Measurements from ENCODE around the gene FBXW7. TPM values are rescaled to one million over a fixed set of nuclear protein-coding genes. Genes with fewer than 3 reads are reported as not detected.

FBXW7 gene
- total RNA-seq, 2 donors from 2014 or later: 34.5 to 40.5 TPM

DNA sequence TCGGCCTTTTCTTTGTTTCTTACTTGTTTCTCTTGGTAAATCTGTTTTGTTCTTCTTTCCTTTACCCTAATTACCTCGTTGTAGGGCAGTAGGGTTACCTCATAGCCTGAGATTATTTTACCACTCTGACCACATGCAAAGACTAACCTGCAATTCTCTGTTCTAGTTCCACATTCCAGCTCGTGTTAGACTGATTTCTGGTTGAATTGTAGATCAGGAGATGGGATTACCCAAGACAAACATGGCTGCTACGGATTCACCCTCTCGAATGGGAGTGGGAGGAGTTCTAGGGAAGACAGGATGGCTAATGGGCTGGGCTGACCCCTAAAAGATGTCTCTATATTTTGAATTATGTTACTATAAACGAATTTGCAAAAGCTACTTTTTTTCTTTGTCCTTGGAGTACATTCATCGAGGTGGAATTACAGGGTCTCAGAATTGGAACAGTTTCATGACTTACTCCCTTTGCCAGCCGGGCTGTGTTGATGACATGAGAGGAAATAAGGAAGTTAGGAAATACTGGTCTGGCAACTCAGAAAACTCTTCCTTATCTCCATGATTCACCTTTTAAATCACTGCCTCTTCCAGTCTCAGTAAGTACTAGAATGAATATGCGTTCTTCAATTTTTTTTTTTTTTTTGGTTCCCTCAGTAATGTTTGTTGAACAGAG is 36.7 kb upstream of the FBXW7 start:
- TF ChIP-seq, protein P1, sequence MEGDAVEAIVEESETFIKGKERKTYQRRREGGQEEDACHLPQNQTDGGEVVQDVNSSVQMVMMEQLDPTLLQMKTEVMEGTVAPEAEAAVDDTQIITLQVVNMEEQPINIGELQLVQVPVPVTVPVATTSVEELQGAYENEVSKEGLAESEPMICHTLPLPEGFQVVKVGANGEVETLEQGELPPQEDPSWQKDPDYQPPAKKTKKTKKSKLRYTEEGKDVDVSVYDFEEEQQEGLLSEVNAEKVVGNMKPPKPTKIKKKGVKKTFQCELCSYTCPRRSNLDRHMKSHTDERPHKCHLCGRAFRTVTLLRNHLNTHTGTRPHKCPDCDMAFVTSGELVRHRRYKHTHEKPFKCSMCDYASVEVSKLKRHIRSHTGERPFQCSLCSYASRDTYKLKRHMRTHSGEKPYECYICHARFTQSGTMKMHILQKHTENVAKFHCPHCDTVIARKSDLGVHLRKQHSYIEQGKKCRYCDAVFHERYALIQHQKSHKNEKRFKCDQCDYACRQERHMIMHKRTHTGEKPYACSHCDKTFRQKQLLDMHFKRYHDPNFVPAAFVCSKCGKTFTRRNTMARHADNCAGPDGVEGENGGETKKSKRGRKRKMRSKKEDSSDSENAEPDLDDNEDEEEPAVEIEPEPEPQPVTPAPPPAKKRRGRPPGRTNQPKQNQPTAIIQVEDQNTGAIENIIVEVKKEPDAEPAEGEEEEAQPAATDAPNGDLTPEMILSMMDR (IDR thresholded peaks at IDR 0.05): no peak
- no peak for TF ChIP-seq POLR2A (IDR thresholded peaks at IDR 0.05)
- no peak for DNase-seq
- Histone ChIP-seq H3K36me3 (replicated peaks in 1 of 2; ENCODE audit: insufficient read depth in 1 of 2, low read depth in 2 of 2) (no peaks in the 10 kb centered on the region), H3K27ac (no peak overlapping the region), H3K4me1 (no peaks in the 10 kb centered on the region), H3K27me3 (no peaks in the 10 kb centered on the region), H3K9me3 (no peaks in the 10 kb centered on the region), H3K4me3 (no peak overlapping the region)
- ATAC-seq: no peak
- 56 to 57% methylated on average over 9 of the region's 9 CpGs for WGBS, 2 donors
- intact Hi-C loops (cut with DNase I): no loop called here

DNA sequence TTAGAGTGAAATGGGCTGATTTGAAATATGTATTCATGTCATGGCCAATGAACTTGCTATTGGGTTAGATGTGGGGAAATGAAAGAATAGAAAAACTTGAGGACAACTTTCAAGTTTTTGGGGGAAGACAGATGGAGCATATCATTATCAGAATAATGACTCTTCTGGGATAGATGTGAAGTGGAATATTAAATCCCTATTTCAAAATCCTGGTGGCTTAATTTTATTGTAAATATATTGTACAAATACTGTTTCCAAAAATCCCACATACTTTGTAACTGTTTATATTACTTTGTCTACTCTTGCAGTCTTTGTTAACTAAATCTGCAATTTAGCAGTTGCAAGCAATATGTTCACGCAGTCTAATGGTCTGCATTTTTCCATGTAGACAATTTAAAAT is 35.9 kb upstream of the FBXW7 start:
- no peaks in the 10 kb centered on the region for H3K4me1 ChIP-seq
- no peak overlapping the region for H3K4me3 ChIP-seq
- ATAC-seq: no peak
- no peaks in the 10 kb centered on the region for H3K36me3 ChIP-seq (replicated peaks in 1 of 2; ENCODE audit: insufficient read depth in 1 of 2, low read depth in 2 of 2)
- TF ChIP-seq, protein P1 (IDR thresholded peaks at IDR 0.05): no peak
- TF ChIP-seq POLR2A (IDR thresholded peaks at IDR 0.05): no peak
- intact Hi-C loops (cut with DNase I): no loop called here
- DNase-seq: no peak
- 90 to 98% methylated on average over 1 of the region's 1 CpG for WGBS, 2 donors
- no peaks in the 10 kb centered on the region for H3K9me3 ChIP-seq
- H3K27me3 ChIP-seq: no peaks in the 10 kb centered on the region
- no peak overlapping the region for H3K27ac ChIP-seq

DNA sequence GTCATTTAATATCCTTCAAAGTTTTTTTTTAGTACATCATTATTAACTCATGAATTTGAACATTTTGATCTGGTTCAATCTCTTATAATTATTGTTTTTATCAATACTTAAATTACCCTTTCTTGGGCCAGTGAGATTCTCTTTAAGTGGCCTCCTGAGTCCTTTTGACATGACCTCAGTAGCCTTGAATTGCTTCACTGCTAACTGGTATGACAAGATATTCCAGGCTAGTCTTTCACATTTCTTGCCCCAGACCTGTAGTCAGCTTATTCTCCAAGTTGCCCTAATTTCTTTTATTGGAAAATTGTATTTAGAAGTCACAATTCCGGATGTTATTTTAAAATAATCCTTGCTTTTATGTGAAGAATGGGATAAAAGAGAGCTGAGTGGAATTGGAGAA is 35.4 kb upstream of the FBXW7 start:
- H3K27me3 ChIP-seq: no peaks in the 10 kb centered on the region

DNA sequence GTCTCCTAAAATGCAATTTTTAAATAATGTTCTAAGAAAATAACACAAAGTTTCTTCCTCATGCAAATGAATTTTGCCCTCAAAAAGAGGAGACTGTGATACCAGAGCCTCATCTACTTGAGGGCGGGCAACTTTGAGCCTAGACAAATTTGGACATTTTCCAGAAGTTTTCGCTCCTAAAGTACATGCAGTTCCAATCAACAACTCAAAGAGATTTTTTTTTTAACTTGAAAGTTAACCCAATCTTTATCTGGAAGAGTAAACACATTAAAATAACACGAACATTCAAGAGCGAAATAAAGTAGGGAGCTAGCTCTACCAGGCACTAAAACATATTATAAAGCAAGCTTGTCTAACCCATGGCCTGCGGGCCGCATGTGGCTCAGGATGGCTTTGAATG is 29.4 kb upstream of the FBXW7 start:
- no peak overlapping the region for H3K4me3 ChIP-seq
- H3K36me3 ChIP-seq (replicated peaks in 1 of 2; ENCODE audit: insufficient read depth in 1 of 2, low read depth in 2 of 2): no peaks in the 10 kb centered on the region
- TF ChIP-seq, protein P1 (IDR thresholded peaks at IDR 0.05): no peak
- no peak for TF ChIP-seq POLR2A (IDR thresholded peaks at IDR 0.05)
- H3K27me3 ChIP-seq: no peaks in the 10 kb centered on the region
- DNase-seq: peak in 2 of 4 donors; percentile 12 to 16
- H3K4me1 ChIP-seq: peaks cover 10% of the 10 kb centered on the region
- no peak overlapping the region for H3K27ac ChIP-seq
- 37 to 49% methylated on average over 6 of the region's 6 CpGs for WGBS, 2 donors
- ATAC-seq: peak; percentile 59
- intact Hi-C loops (cut with DNase I): no loop called here
- H3K9me3 ChIP-seq: no peaks in the 10 kb centered on the region

More for the DNA sequence above, 35.4 kb upstream of the FBXW7 start:
- no peak for TF ChIP-seq POLR2A (IDR thresholded peaks at IDR 0.05)
- TF ChIP-seq, protein P1 (IDR thresholded peaks at IDR 0.05): no peak
- Histone ChIP-seq H3K36me3 (replicated peaks in 1 of 2; ENCODE audit: insufficient read depth in 1 of 2, low read depth in 2 of 2) (no peaks in the 10 kb centered on the region), H3K4me1 (no peaks in the 10 kb centered on the region), H3K9me3 (no peaks in the 10 kb centered on the region), H3K4me3 (no peak overlapping the region), H3K27ac (no peak overlapping the region)
- ATAC-seq (no peak), DNase-seq (no peak)
- intact Hi-C loops (cut with DNase I): no loop called here
- WGBS, 2 donors: 44 to 62% methylated on average over 1 of the region's 1 CpG

DNA sequence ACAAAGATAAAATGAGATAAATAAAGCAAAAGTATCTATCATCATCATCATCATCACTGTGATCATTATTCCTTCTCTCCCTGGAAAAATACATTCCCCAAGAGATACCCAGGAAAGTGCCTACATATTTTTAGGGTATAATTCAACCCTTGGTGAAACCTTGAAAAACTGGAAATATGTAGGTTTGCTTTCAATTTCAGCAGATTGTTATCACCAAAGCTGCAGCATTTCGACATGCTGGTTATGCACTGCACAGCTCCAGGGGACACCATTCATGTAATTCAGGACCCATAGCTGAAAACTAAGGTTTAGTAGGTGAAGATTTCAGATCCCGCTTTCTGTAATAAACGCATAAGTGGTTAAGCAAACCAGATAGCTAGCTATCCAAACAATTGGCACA is 28.4 kb upstream of the FBXW7 start:
- no peak for ATAC-seq
- TF ChIP-seq, protein P1 (IDR thresholded peaks at IDR 0.05): no peak
- no peak for TF ChIP-seq POLR2A (IDR thresholded peaks at IDR 0.05)
- WGBS, 2 donors: 79 to 82% methylated on average over 3 of the region's 3 CpGs

More for the DNA sequence above, 28.4 kb upstream of the FBXW7 start:
- Histone ChIP-seq H3K36me3 (replicated peaks in 1 of 2; ENCODE audit: insufficient read depth in 1 of 2, low read depth in 2 of 2) (no peaks in the 10 kb centered on the region), H3K9me3 (no peaks in the 10 kb centered on the region), H3K27ac (no peak overlapping the region), H3K4me3 (no peak overlapping the region), H3K4me1 (peaks cover 10% of the 10 kb centered on the region), H3K27me3 (no peaks in the 10 kb centered on the region)
- intact Hi-C loops (cut with DNase I): no loop called here
- no peak for DNase-seq

All from body of pancreas (tissue), 4 donors.